HL-60 (cell line): Measurements from ENCODE around the gene C10orf71.

Experiments
- CTCF ChIP-seq: IDR thresholded peaks from one replicate; pipeline ENCODE4 v1.5.1; 2011; ENCODE audit warnings: low read length, control low read depth, inconsistent platforms; ENCODE audit not compliant: insufficient read depth
- GABPA ChIP-seq: IDR thresholded peaks from 2 replicates; pipeline ENCODE4 v1.6.1; 2012; ENCODE audit warnings: low read depth
- REST ChIP-seq: IDR thresholded peaks from 2 replicates; pipeline ENCODE4 v1.6.1; 2012; ENCODE audit warnings: low read depth; ENCODE audit not compliant: insufficient replicate concordance
- SPI1 ChIP-seq: IDR thresholded peaks from 2 replicates; pipeline ENCODE4 v1.6.1; 2012; ENCODE audit warnings: low read depth, mild to moderate bottlenecking, borderline replicate concordance

GRCh38 chr10:49298671-49298982 lies 343 bp upstream of the C10orf71 start:
- TF ChIP-seq CTCF (no peak), SPI1 (no peak), REST (no peak), GABPA (no peak)
